Dendritic cell treated with granulocyte-macrophage colony-stimulating factor and Interleukin-4, amounts not matched to agents 40 ng/mL and 50 ng/mL, for 4 days (primary cell): Measurements from ENCODE around the gene ITIH1.
"Not testable (repeated sequence)": the region's sequence is repeated elsewhere in the genome, so short reads cannot be mapped to it uniquely, and the experiment has no call there.

Experiments
- H3K27ac Mint-ChIP-seq: one replicate; pipeline ENCODE4 v1.8.0; 2022; ENCODE audit warnings: mild to moderate bottlenecking, mixed read lengths
- H3K27me3 Mint-ChIP-seq: one replicate; pipeline ENCODE4 v1.8.0; 2022; ENCODE audit warnings: mild to moderate bottlenecking, mixed read lengths
- H3K36me3 Mint-ChIP-seq: one replicate; pipeline ENCODE4 v1.8.0; 2022; ENCODE audit warnings: low read depth, mixed read lengths
- H3K4me1 Mint-ChIP-seq: one replicate; pipeline ENCODE4 v1.8.0; 2022; ENCODE audit warnings: low read depth, mixed read lengths
- H3K4me3 Mint-ChIP-seq: one replicate; pipeline ENCODE4 v1.8.0; 2022; ENCODE audit warnings: mild to moderate bottlenecking, moderate library complexity, mixed read lengths
- H3K9me3 Mint-ChIP-seq: one replicate; pipeline ENCODE4 v1.8.0; 2022; ENCODE audit warnings: mixed read lengths
- intact Hi-C: fragments of 100-400 bp; cut with micrococcal nuclease; formaldehyde crosslinking; loops from one replicate; pipeline ENCODE4 v1.15.0; 2022

Gene ITIH1, protein sequence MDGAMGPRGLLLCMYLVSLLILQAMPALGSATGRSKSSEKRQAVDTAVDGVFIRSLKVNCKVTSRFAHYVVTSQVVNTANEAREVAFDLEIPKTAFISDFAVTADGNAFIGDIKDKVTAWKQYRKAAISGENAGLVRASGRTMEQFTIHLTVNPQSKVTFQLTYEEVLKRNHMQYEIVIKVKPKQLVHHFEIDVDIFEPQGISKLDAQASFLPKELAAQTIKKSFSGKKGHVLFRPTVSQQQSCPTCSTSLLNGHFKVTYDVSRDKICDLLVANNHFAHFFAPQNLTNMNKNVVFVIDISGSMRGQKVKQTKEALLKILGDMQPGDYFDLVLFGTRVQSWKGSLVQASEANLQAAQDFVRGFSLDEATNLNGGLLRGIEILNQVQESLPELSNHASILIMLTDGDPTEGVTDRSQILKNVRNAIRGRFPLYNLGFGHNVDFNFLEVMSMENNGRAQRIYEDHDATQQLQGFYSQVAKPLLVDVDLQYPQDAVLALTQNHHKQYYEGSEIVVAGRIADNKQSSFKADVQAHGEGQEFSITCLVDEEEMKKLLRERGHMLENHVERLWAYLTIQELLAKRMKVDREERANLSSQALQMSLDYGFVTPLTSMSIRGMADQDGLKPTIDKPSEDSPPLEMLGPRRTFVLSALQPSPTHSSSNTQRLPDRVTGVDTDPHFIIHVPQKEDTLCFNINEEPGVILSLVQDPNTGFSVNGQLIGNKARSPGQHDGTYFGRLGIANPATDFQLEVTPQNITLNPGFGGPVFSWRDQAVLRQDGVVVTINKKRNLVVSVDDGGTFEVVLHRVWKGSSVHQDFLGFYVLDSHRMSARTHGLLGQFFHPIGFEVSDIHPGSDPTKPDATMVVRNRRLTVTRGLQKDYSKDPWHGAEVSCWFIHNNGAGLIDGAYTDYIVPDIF

GRCh38 chr3:52777127-52777958, at the start of gene ITIH1:
Gene ITIH1 (plus strand): TSS chr3:52777599. CDS start chr3:52777616, 17 bp downstream.
- no peak within 1 kb of the TSS for H3K4me3 Mint-ChIP-seq
- H3K27ac Mint-ChIP-seq, result peak within 1 kb of the TSS; percentile 84
- peaks cover 77% of the 10 kb centered on the region for H3K4me1 Mint-ChIP-seq
- intact Hi-C loops, result no loop called here
- H3K27me3 Mint-ChIP-seq, result no peaks in the 10 kb centered on the region
- no peaks in the 10 kb centered on the region for H3K36me3 Mint-ChIP-seq
- H3K9me3 Mint-ChIP-seq, result no peaks in the 10 kb centered on the region

- Mint-ChIP-seq H3K9me3 (peaks cover 47% of the 10 kb centered on the region), H3K36me3 (peaks cover 76% of the 10 kb centered on the region)
- H3K4me3 Mint-ChIP-seq, intact Hi-C loops, H3K27me3 Mint-ChIP-seq, H3K27ac Mint-ChIP-seq, H3K4me1 Mint-ChIP-seq: not testable (repeated sequence)
Measured at GRCh38 chr3:52728753-52729152, 48.6 kb upstream of the ITIH1 start.

DNA sequence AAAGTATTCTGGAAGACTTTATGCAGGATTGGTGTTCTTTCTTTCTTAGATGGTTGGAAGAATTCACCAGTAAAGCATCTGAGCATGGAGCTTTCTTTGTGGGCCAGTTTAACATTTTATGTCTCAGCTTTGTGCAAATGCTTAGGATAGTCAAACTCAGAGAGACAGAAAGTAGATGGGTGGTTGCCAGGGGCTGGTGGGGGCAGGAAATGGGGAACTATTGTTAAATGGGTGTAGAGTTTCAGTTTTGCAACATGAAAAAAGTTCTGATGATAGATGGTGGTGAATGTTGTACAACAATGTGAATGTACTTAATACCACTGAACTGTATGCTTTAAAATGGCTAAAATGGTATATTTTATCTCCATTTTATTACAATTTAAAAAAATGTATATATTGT, 46.7 kb upstream of the ITIH1 start:
- Mint-ChIP-seq H3K4me3 (no peak overlapping the region), H3K36me3 (peaks cover 89% of the 10 kb centered on the region), H3K4me1 (peaks cover 8% of the 10 kb centered on the region), H3K27ac (no peak overlapping the region), H3K27me3 (no peaks in the 10 kb centered on the region), H3K9me3 (peaks cover 48% of the 10 kb centered on the region)
- intact Hi-C loops, result no loop called here

- H3K36me3 Mint-ChIP-seq, result peaks cover 96% of the 10 kb centered on the region
- intact Hi-C loops, result no loop called here
- H3K27ac Mint-ChIP-seq, result no peak overlapping the region
- no peak overlapping the region for H3K4me3 Mint-ChIP-seq
- peaks cover 8% of the 10 kb centered on the region for H3K4me1 Mint-ChIP-seq
- H3K9me3 Mint-ChIP-seq, result peaks cover 48% of the 10 kb centered on the region
- H3K27me3 Mint-ChIP-seq, result no peaks in the 10 kb centered on the region
Measured at GRCh38 chr3:52731590-52731989, 45.8 kb upstream of the ITIH1 start.

GRCh38 chr3:52733256-52733891, 44.0 kb upstream of the ITIH1 start:
- Mint-ChIP-seq H3K27ac (no peak overlapping the region), H3K4me3 (no peak overlapping the region), H3K27me3 (no peaks in the 10 kb centered on the region), H3K36me3 (peaks cover 98% of the 10 kb centered on the region), H3K4me1 (peaks cover 8% of the 10 kb centered on the region), H3K9me3 (peaks cover 44% of the 10 kb centered on the region)
- intact Hi-C loops, result no loop called here

- Mint-ChIP-seq H3K4me3 (no peak overlapping the region), H3K9me3 (no peaks in the 10 kb centered on the region), H3K4me1 (no peaks in the 10 kb centered on the region), H3K36me3 (peaks cover 91% of the 10 kb centered on the region), H3K27me3 (no peaks in the 10 kb centered on the region), H3K27ac (no peak overlapping the region)
- intact Hi-C loops, result loop anchor here (5.0 kb wide), 2 partner anchors 83 to 193 kb away; no protein-coding TSS in a partner anchor
Measured at GRCh38 chr3:52739730-52740129, 37.7 kb upstream of the ITIH1 start.

- no peak overlapping the region for H3K4me3 Mint-ChIP-seq
- no peak overlapping the region for H3K27ac Mint-ChIP-seq
- H3K9me3 Mint-ChIP-seq, result no peaks in the 10 kb centered on the region
- no peaks in the 10 kb centered on the region for H3K4me1 Mint-ChIP-seq
- intact Hi-C loops, result loop anchor here (1.0 to 5.0 kb wide), 4 partner anchors 57 to 330 kb away; no protein-coding TSS in a partner anchor
- H3K27me3 Mint-ChIP-seq, result no peaks in the 10 kb centered on the region
- H3K36me3 Mint-ChIP-seq, result peaks cover 93% of the 10 kb centered on the region
Measured at GRCh38 chr3:52742418-52743041, 34.9 kb upstream of the ITIH1 start.

- intact Hi-C loops, result loop anchor here (5.0 kb wide), 2 partner anchors 79 to 189 kb away; no protein-coding TSS in a partner anchor
- no peak overlapping the region for H3K4me3 Mint-ChIP-seq
- no peaks in the 10 kb centered on the region for H3K27me3 Mint-ChIP-seq
- no peak overlapping the region for H3K27ac Mint-ChIP-seq
- H3K9me3 Mint-ChIP-seq, result no peaks in the 10 kb centered on the region
- H3K36me3 Mint-ChIP-seq, result peaks cover 91% of the 10 kb centered on the region
- H3K4me1 Mint-ChIP-seq, result no peaks in the 10 kb centered on the region
Measured at GRCh38 chr3:52743152-52743551, 34.2 kb upstream of the ITIH1 start.

DNA sequence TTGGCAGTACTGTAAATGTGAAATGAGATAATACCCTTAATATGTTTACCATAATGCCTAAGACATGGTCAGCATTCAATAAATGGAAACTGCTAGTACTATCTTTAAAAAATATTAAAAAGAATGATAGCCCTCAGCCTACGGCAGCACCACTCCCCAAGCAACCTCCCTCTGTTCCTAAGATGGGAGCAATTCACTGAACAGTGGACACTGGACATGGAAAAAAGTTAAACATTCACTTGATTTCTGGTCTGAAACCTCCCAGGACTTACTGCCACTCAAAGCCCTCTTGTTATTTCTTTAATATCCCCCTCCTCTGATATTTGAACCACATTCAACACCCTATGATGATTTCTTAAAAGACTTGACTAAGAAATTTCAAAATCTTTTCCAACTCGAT, 33.7 kb upstream of the ITIH1 start:
- Mint-ChIP-seq H3K36me3 (peaks cover 90% of the 10 kb centered on the region), H3K9me3 (no peaks in the 10 kb centered on the region), H3K4me1 (no peaks in the 10 kb centered on the region), H3K27ac (no peak overlapping the region), H3K27me3 (no peaks in the 10 kb centered on the region), H3K4me3 (no peak overlapping the region)
- intact Hi-C loops, result loop anchor here (5.0 kb wide), 2 partner anchors 79 to 189 kb away; no protein-coding TSS in a partner anchor

DNA sequence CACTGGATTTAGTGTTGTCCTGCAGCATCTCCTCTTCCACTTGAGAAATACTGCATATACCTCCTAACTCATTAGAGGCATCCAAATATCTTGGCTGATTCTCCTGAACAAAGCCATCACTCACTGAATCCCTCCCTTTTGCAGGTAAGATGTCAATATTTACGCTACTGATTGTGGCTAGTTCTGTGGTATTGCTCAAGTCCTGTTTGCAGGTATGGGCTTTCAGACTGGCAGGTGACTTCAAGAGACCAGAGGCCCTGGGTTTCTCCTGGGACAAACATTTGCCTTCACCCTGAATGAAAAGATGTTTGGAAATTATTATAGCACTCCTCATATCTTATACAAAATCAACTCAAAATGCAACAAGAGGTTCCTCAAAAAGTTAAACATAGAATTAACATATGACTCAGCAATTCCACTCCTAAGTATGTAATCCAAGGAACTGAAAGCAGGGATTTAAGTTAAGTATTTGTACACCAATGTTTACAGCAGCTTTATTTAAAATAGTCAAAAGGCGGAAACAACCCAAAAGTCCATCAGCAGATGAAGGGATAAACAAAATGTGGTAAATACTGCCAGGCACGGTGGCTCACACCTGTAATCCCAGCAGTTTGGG, 25.2 kb upstream of the ITIH1 start:
- Mint-ChIP-seq H3K4me3 (peak overlapping the region; percentile 26), H3K27me3 (no peaks in the 10 kb centered on the region), H3K36me3 (peaks cover 88% of the 10 kb centered on the region), H3K4me1 (peaks cover 24% of the 10 kb centered on the region), H3K9me3 (no peaks in the 10 kb centered on the region), H3K27ac (peak overlapping the region; percentile 76)
- intact Hi-C loops, result no loop called here

- no peaks in the 10 kb centered on the region for H3K9me3 Mint-ChIP-seq
- no peaks in the 10 kb centered on the region for H3K27me3 Mint-ChIP-seq
- H3K4me1 Mint-ChIP-seq, result peaks cover 26% of the 10 kb centered on the region
- intact Hi-C loops, result no loop called here
- H3K27ac Mint-ChIP-seq, result no peak overlapping the region
- peaks cover 91% of the 10 kb centered on the region for H3K36me3 Mint-ChIP-seq
- H3K4me3 Mint-ChIP-seq, result no peak overlapping the region
Measured at GRCh38 chr3:52754373-52754772, 23.0 kb upstream of the ITIH1 start.

- Mint-ChIP-seq H3K36me3 (peaks cover 89% of the 10 kb centered on the region), H3K4me3 (no peak overlapping the region), H3K4me1 (peaks cover 28% of the 10 kb centered on the region), H3K27ac (no peak overlapping the region), H3K9me3 (no peaks in the 10 kb centered on the region), H3K27me3 (no peaks in the 10 kb centered on the region)
- intact Hi-C loops, result no loop called here
Measured at GRCh38 chr3:52756141-52756540, 21.3 kb upstream of the ITIH1 start.
